Cardiac muscle cell (in vitro differentiated cells and primary cell): ENCODE results near the gene MT3. TPM values are rescaled to one million over a fixed set of nuclear protein-coding genes. Genes with fewer than 3 reads are reported as not detected.
"Not testable (repeated sequence)": the region's sequence is repeated elsewhere in the genome, so short reads cannot be mapped to it uniquely, and the experiment has no call there.

Experiments
- DNase-seq, 2 donors: peaks; one replicate each; pipeline versions ENCODE4 v3.0.0 to v3.0.0-alpha.2; 2010 to 2017; ENCODE audit warnings: low read depth in 1 of 2, low spot score in 1 of 2
- H3K27ac ChIP-seq: fragments of 200-600 bp; sonication (generic); 2 replicates; pipeline ENCODE4 v1.5.1; 2016
- H3K27me3 ChIP-seq: fragments of 200-600 bp; sonication (generic); 2 replicates; pipeline ENCODE4 v1.6.0; 2016; ENCODE audit warnings: control low read depth
- H3K36me3 ChIP-seq: fragments of 200-600 bp; sonication (generic); 2 replicates; pipeline ENCODE4 v1.5.1; 2016; ENCODE audit warnings: control low read depth
- H3K4me1 ChIP-seq: fragments of 200-600 bp; sonication (generic); 2 replicates; pipeline ENCODE4 v1.8.1; 2017; ENCODE audit warnings: low read depth, mild to moderate bottlenecking, mixed run types
- H3K4me3 ChIP-seq: fragments of 200-600 bp; sonication (generic); 2 replicates; pipeline ENCODE4 v1.5.1; 2016; ENCODE audit warnings: mild to moderate bottlenecking
- H3K9me3 ChIP-seq: fragments of 200-600 bp; sonication (generic); 2 replicates; pipeline ENCODE4 v1.5.1; 2017; ENCODE audit warnings: low read depth, mild to moderate bottlenecking, control low read depth
- polyA plus RNA-seq: library from polyadenylated mRNA; unstranded; fragments of >200 nt; fragmentation: Nextera tagmentation; extraction: Ambion mirVana; gene quantifications from 2 replicates; pipeline ENCODE4 v1.2.1, GENCODE V29; 2016
- total RNA-seq: library from RNA; depleted of rRNA; stranded (reverse); fragments of >200 nt; gene quantifications from 2 replicates; pipeline ENCODE4 v1.2.3, GENCODE V29; 2016
- TF ChIP-seq, protein P1 (sequence below): IDR thresholded peaks from 2 replicates; pipeline ENCODE4 v1.5.1; 2012; ENCODE audit warnings: low read depth, mild to moderate bottlenecking, low read length

MT3 gene
- total and polyA plus RNA-seq, 2 experiments from 2014 or later: 1.0 TPM; not detected in 1

- no peaks in the 10 kb centered on the region for H3K36me3 ChIP-seq
- DNase-seq: peak in 1 of 2 donors; percentile 25
- no peaks in the 10 kb centered on the region for H3K4me1 ChIP-seq
- TF ChIP-seq, protein P1, sequence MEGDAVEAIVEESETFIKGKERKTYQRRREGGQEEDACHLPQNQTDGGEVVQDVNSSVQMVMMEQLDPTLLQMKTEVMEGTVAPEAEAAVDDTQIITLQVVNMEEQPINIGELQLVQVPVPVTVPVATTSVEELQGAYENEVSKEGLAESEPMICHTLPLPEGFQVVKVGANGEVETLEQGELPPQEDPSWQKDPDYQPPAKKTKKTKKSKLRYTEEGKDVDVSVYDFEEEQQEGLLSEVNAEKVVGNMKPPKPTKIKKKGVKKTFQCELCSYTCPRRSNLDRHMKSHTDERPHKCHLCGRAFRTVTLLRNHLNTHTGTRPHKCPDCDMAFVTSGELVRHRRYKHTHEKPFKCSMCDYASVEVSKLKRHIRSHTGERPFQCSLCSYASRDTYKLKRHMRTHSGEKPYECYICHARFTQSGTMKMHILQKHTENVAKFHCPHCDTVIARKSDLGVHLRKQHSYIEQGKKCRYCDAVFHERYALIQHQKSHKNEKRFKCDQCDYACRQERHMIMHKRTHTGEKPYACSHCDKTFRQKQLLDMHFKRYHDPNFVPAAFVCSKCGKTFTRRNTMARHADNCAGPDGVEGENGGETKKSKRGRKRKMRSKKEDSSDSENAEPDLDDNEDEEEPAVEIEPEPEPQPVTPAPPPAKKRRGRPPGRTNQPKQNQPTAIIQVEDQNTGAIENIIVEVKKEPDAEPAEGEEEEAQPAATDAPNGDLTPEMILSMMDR: no peak
- H3K9me3 ChIP-seq: no peaks in the 10 kb centered on the region
- no peak overlapping the region for H3K27ac ChIP-seq
- no peak overlapping the region for H3K4me3 ChIP-seq
- H3K27me3 ChIP-seq: peaks cover 10% of the 10 kb centered on the region
These were observed 17.8 kb upstream of the MT3 start for GRCh38 chr16:56571525-56571924.

DNA sequence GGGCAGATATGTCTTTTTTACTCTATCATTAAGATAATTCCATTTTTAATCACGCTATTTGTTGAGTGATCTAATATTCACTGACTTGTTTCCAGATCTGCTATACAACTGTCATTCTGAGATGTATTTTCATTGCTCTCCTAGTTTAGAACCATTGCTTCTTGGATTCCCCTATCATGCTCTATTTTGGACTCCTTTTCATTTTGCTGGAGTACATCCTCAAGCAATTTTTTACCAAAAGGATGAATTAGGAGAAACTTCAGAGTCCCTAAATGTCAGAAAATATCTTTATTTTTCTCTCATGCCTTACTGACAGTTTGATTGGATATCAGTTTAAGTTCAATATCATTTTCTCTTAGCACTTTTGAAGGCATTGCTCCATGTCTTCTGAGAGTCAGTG, 14.7 kb upstream of the MT3 start:
- H3K4me1 ChIP-seq: no peaks in the 10 kb centered on the region
- H3K27ac ChIP-seq: no peak overlapping the region
- H3K4me3 ChIP-seq: no peak overlapping the region
- TF ChIP-seq, protein P1: no peak
- H3K27me3 ChIP-seq: no peaks in the 10 kb centered on the region
- no peaks in the 10 kb centered on the region for H3K36me3 ChIP-seq
- DNase-seq: no peak
- H3K9me3 ChIP-seq: no peaks in the 10 kb centered on the region

DNA sequence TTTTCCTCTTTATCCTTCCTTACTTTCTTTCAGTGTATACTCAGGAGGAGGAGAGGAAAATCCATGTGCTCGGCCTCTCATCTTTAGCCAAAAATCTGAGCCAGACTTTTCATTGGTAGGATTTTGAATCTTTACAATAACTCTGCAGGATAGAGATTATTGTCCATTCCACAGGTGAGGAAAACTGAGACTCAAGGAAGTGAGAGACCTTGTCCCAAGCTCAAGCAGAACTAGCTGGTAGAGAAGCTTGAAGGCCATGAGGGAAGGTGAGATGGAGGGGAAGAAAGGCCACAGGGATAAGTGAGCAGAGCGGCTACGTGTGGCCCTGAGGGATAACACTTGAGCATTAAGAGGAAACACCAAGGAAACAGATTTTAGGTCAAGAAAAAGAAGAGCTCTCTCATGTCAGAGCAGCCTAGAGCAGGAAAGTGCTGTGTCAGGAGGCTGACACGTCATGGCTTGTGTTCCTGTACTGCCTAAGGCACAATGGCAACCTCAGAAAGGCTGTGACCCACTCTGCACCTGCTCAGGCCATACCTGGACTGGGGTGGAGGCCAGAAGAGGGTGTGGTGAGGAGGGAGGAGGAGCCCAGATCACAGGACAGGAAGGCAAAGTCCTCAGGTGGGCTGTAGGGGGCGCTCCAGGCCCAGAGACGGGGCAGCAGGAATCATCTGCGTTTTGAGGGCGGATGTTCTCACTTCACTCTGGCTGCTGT, 12.6 kb upstream of the MT3 start:
- no peaks in the 10 kb centered on the region for H3K36me3 ChIP-seq
- H3K4me3 ChIP-seq: no peak overlapping the region
- H3K27me3 ChIP-seq: no peaks in the 10 kb centered on the region
- no peaks in the 10 kb centered on the region for H3K4me1 ChIP-seq
- H3K9me3 ChIP-seq: no peaks in the 10 kb centered on the region
- H3K27ac ChIP-seq: no peak overlapping the region
- peak; percentile 49 to 79 for DNase-seq
- TF ChIP-seq, protein P1: peak; percentile 86

GRCh38 chr16:56577300-56577625, 12.1 kb upstream of the MT3 start:
- H3K27ac ChIP-seq: no peak overlapping the region
- no peaks in the 10 kb centered on the region for H3K36me3 ChIP-seq
- H3K4me1 ChIP-seq: no peaks in the 10 kb centered on the region
- TF ChIP-seq, protein P1: no peak
- no peak for DNase-seq
- no peaks in the 10 kb centered on the region for H3K9me3 ChIP-seq
- no peak overlapping the region for H3K4me3 ChIP-seq
- no peaks in the 10 kb centered on the region for H3K27me3 ChIP-seq

- no peaks in the 10 kb centered on the region for H3K36me3 ChIP-seq
- H3K27me3 ChIP-seq: peaks cover 7% of the 10 kb centered on the region
- H3K27ac ChIP-seq: no peak overlapping the region
- H3K9me3 ChIP-seq: no peaks in the 10 kb centered on the region
- TF ChIP-seq, protein P1: no peak
- no peaks in the 10 kb centered on the region for H3K4me1 ChIP-seq
- no peak for DNase-seq
- H3K4me3 ChIP-seq: no peak overlapping the region
These were observed 8.8 kb upstream of the MT3 start for GRCh38 chr16:56580391-56581048.

- not testable (repeated sequence) for H3K4me1 ChIP-seq, DNase-seq, H3K4me3 ChIP-seq, H3K9me3 ChIP-seq, H3K27ac ChIP-seq, H3K36me3 ChIP-seq
- peaks cover 31% of the 10 kb centered on the region for H3K27me3 ChIP-seq
These were observed 6.4 kb upstream of the MT3 start for GRCh38 chr16:56582911-56583310.
